ENCODE data around the gene SHB. TPM values are rescaled to one million over a fixed set of nuclear protein-coding genes. Genes with fewer than 3 reads are reported as not detected.

Gene SHB
- total and polyA plus RNA-seq, 5 donors = 14.5 to 38.9 (median 30.4) TPM

DNA sequence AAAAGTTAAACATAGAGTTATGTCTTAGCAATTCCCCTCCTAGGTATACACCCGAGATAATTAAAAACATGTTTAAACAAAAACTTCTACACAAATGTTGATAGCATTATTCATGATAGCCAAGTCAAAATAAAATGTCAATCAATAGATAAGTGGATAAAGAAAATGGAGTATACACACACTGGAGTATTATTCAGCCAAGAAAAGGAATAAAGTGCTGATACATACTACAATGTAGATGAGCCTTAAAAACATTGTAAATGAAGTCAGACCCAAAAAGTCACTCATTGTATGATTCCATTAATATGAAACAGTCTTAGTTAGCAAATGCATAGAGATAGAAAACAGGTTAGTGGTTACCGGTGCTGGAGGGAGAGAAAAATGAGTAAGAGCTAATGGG is 34.3 kb upstream of the SHB start:
- Histone ChIP-seq H3K9me3 (ENCODE audit: control insufficient read depth, low read length) (no peaks in the 10 kb centered on the region), H3K4me3 (ENCODE audit: low read length) (no peak overlapping the region), H3K27me3 (ENCODE audit: control insufficient read depth, insufficient read depth) (no peaks in the 10 kb centered on the region), H3K27ac (ENCODE audit: low read length) (no peak overlapping the region), H3K4me1 (ENCODE audit: control insufficient read depth, insufficient read depth, low read length) (peaks cover 5% of the 10 kb centered on the region)
- no peak for ATAC-seq
- 94% methylated on average over 2 of the region's 2 CpGs for WGBS
- intact Hi-C loops (cut with DNase I) = no loop called here
- DNase-seq = no peak

DNA sequence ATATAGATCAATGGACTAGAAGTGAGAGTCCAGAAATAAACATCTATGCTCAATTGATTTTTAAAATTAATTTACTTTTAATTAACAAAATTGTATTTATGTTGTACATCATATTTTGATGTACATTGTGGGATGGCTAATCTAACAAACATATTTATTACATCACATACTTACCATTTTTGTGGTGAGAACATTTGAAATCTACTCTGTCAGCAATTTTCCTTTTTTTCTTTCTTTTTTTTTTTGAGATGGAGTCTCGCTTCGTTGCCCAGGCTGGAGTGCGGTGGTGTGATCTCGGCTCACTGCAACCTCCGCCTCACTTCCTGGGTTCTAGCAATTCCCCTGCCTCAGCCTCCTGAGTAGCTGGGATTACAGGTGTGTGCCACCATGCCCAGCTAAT is 32.4 kb upstream of the SHB start:
- ATAC-seq (no peak), DNase-seq (no peak)
- Histone ChIP-seq H3K27me3 (ENCODE audit: control insufficient read depth, insufficient read depth) (no peaks in the 10 kb centered on the region), H3K9me3 (ENCODE audit: control insufficient read depth, low read length) (no peaks in the 10 kb centered on the region), H3K4me1 (ENCODE audit: control insufficient read depth, insufficient read depth, low read length) (no peaks in the 10 kb centered on the region), H3K4me3 (ENCODE audit: low read length) (no peak overlapping the region), H3K27ac (ENCODE audit: low read length) (no peak overlapping the region)
- WGBS = 92% methylated on average over 5 of the region's 5 CpGs
- intact Hi-C loops (cut with DNase I) = no loop called here

DNA sequence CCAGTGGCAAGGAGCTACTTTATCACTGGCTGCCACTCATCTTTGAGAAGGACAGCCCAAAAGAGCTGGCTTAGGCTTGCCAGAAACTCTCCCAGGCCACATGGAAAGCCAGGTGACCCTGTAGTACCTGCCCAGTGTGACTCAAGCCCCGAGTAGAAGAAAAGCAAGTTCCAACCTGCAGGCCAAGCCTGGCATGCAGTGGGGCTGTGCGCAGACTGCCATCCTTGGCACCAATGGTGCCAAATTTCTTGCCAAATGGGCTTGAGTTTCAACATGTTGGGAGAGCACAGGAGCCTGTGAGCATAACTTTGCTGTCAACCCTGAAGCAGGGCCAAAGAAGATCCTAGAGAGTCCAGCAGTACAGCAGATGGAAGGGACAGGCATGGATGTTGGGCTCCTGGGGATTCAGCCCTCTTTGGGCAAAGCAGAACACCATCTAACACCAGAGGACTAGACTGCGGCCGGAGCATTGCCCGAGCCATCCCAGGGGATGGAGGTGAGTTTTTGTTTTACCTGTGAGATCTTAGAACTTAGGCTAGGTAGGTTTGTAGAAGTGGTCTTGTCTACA is 27.3 kb upstream of the SHB start:
- ATAC-seq = no peak
- H3K27ac ChIP-seq (ENCODE audit: low read length) = no peak overlapping the region
- intact Hi-C loops (cut with DNase I) = no loop called here
- H3K27me3 ChIP-seq (ENCODE audit: control insufficient read depth, insufficient read depth) = no peaks in the 10 kb centered on the region
- 95% methylated on average over 5 of the region's 5 CpGs for WGBS
- DNase-seq = no peak
- H3K4me1 ChIP-seq (ENCODE audit: control insufficient read depth, insufficient read depth, low read length) = no peaks in the 10 kb centered on the region
- no peaks in the 10 kb centered on the region for H3K9me3 ChIP-seq (ENCODE audit: control insufficient read depth, low read length)
- no peak overlapping the region for H3K4me3 ChIP-seq (ENCODE audit: low read length)

- H3K4me1 ChIP-seq (ENCODE audit: control insufficient read depth, insufficient read depth, low read length) = no peaks in the 10 kb centered on the region
- H3K27ac ChIP-seq (ENCODE audit: low read length) = no peak overlapping the region
- no peaks in the 10 kb centered on the region for H3K9me3 ChIP-seq (ENCODE audit: control insufficient read depth, low read length)
- intact Hi-C loops (cut with DNase I) = no loop called here
- 89% methylated on average over 4 of the region's 4 CpGs for WGBS
- ATAC-seq = no peak
- H3K4me3 ChIP-seq (ENCODE audit: low read length) = no peak overlapping the region
- no peaks in the 10 kb centered on the region for H3K27me3 ChIP-seq (ENCODE audit: control insufficient read depth, insufficient read depth)
- DNase-seq = no peak
Measured at GRCh38 chr9:38094165-38094564, 25.1 kb upstream of the SHB start.

DNA sequence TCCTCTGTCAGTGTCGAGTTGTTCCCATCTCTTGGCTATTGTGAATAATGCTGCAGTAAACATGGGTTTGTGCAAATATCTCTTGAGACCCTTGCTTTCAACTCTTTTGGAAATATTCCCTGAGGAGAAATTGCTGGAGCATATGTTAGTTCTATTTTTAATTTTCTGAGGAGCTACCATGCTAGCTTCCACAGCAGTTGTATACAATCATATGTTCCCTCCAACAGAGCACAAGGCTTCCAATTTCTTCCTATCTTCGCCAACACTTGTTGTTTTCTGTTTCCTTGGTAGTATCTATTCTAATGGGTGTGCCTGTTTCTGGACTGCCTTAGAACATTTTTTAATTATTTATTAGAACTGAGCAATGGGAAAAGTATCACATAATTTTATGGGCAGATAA is 23.6 kb upstream of the SHB start:
- 92% methylated on average over 2 of the region's 2 CpGs for WGBS
- H3K27me3 ChIP-seq (ENCODE audit: control insufficient read depth, insufficient read depth) = no peaks in the 10 kb centered on the region
- DNase-seq (no peak), ATAC-seq (no peak)
- no peak overlapping the region for H3K27ac ChIP-seq (ENCODE audit: low read length)
- intact Hi-C loops (cut with DNase I) = no loop called here
- H3K9me3 ChIP-seq (ENCODE audit: control insufficient read depth, low read length) = no peaks in the 10 kb centered on the region
- H3K4me1 ChIP-seq (ENCODE audit: control insufficient read depth, insufficient read depth, low read length) = peaks cover 4% of the 10 kb centered on the region
- no peak overlapping the region for H3K4me3 ChIP-seq (ENCODE audit: low read length)

GRCh38 chr9:38092200-38092524 is 23.1 kb upstream of the SHB start:
- intact Hi-C loops (cut with DNase I) = no loop called here
- DNase-seq (no peak), ATAC-seq (no peak)
- no peak overlapping the region for H3K27ac ChIP-seq (ENCODE audit: low read length)
- H3K4me1 ChIP-seq (ENCODE audit: control insufficient read depth, insufficient read depth, low read length) = peaks cover 4% of the 10 kb centered on the region
- H3K9me3 ChIP-seq (ENCODE audit: control insufficient read depth, low read length) = no peaks in the 10 kb centered on the region
- 97% methylated on average over 5 of the region's 5 CpGs for WGBS
- H3K4me3 ChIP-seq (ENCODE audit: low read length) = no peak overlapping the region
- H3K27me3 ChIP-seq (ENCODE audit: control insufficient read depth, insufficient read depth) = no peaks in the 10 kb centered on the region

DNA sequence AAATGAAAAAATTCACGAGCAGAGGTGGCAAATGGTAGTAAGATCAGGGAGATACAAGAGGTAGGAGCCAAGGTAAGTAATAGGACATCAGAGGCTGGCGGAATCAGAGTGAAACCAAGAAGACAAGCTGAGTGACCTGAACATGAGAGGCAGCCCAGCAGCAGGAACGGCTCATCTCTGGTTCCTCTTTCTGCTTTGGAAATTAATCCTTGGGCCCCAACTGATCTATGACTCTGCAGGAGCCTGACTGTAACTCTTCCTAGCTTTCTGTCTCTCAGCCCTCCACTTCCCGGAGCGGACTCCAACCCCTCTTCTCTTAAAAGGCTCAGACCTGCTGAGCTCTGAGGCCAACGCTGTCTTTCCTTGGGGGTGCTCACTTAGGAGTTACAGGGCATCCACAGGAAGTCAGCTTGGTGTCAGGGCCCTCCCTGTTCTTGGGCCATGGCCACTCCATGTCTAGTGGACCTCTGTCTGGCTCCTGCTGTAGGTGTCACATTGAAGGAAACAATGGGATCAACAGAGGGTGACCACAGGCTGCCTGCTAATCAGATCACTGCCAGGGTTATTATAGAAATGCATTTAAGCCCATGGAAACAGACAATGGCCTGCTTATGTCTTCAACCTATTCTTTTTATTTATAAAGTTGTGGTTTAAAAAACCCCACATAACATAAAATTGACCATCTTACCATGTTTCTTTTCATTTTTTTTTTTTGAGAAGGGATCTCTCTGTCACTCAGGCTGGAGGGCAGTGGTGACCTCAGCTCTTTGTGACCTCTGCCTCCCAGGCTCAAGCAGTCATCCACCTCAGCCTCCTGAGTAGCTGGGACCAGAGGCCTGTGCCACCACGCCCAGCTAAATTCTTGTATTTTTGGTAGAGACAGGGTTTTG is 22.5 kb upstream of the SHB start:
- no peak for DNase-seq
- WGBS = 89% methylated on average over 7 of the region's 7 CpGs
- Histone ChIP-seq H3K9me3 (ENCODE audit: control insufficient read depth, low read length) (no peaks in the 10 kb centered on the region), H3K4me1 (ENCODE audit: control insufficient read depth, insufficient read depth, low read length) (peaks cover 4% of the 10 kb centered on the region), H3K27me3 (ENCODE audit: control insufficient read depth, insufficient read depth) (no peaks in the 10 kb centered on the region), H3K4me3 (ENCODE audit: low read length) (no peak overlapping the region), H3K27ac (ENCODE audit: low read length) (no peak overlapping the region)
- no peak for ATAC-seq
- intact Hi-C loops (cut with DNase I) = no loop called here

- no peak for ATAC-seq
- DNase-seq = no peak
- intact Hi-C loops (cut with DNase I) = no loop called here
- H3K27me3 ChIP-seq (ENCODE audit: control insufficient read depth, insufficient read depth) = no peaks in the 10 kb centered on the region
- no peaks in the 10 kb centered on the region for H3K9me3 ChIP-seq (ENCODE audit: control insufficient read depth, low read length)
- no peak overlapping the region for H3K27ac ChIP-seq (ENCODE audit: low read length)
- no peak overlapping the region for H3K4me3 ChIP-seq (ENCODE audit: low read length)
- WGBS = 62% methylated on average over 9 of the region's 9 CpGs
- H3K4me1 ChIP-seq (ENCODE audit: control insufficient read depth, insufficient read depth, low read length) = peaks cover 4% of the 10 kb centered on the region
Measured at GRCh38 chr9:38090170-38090569, 21.1 kb upstream of the SHB start.

- Histone ChIP-seq H3K9me3 (ENCODE audit: control insufficient read depth, low read length) (no peaks in the 10 kb centered on the region), H3K27ac (ENCODE audit: low read length) (no peak overlapping the region), H3K4me3 (ENCODE audit: low read length) (no peak overlapping the region), H3K4me1 (ENCODE audit: control insufficient read depth, insufficient read depth, low read length) (peaks cover 4% of the 10 kb centered on the region), H3K27me3 (ENCODE audit: control insufficient read depth, insufficient read depth) (no peaks in the 10 kb centered on the region)
- 94% methylated on average over 2 of the region's 2 CpGs for whole genome bisulfite sequencing
- DNase-seq (no peak), ATAC-seq (no peak)
- intact Hi-C loops (cut with DNase I) = loop anchor here in 3 of 4 donors (5.0 to 10.0 kb wide), 5 partner anchors 45 to 275 kb away; no protein-coding TSS in a partner anchor
Measured at GRCh38 chr9:38089387-38090165, 20.5 kb upstream of the SHB start.

GRCh38 chr9:38088006-38088925 is 19.2 kb upstream of the SHB start:
- no peaks in the 10 kb centered on the region for H3K27me3 ChIP-seq (ENCODE audit: control insufficient read depth, insufficient read depth)
- peaks cover 6% of the 10 kb centered on the region for H3K4me1 ChIP-seq (ENCODE audit: control insufficient read depth, insufficient read depth, low read length)
- H3K9me3 ChIP-seq (ENCODE audit: control insufficient read depth, low read length) = no peaks in the 10 kb centered on the region
- WGBS = 31% methylated on average over 7 of the region's 7 CpGs
- intact Hi-C loops (cut with DNase I) = loop anchor here in 3 of 4 donors (5.0 to 10.0 kb wide), 5 partner anchors 47 to 277 kb away; no protein-coding TSS in a partner anchor
- DNase-seq (peak; percentile 74 to 92 (median 89)), ATAC-seq (peak; percentile 75 to 86)
- no peak overlapping the region for H3K27ac ChIP-seq (ENCODE audit: low read length)
- no peak overlapping the region for H3K4me3 ChIP-seq (ENCODE audit: low read length)

Measured in right cardiac atrium (tissue), 5 donors.